ENCODE results near the gene RNF41. TPM values are rescaled to one million over a fixed set of nuclear protein-coding genes. Genes with fewer than 3 reads are reported as not detected.

RNF41 gene
- total and polyA plus RNA-seq, 2 of the 13 experiments (the other 11 are each of a cell fraction or from before 2014, with no cell fraction given), result 27.1 to 39.4 TPM

DNA sequence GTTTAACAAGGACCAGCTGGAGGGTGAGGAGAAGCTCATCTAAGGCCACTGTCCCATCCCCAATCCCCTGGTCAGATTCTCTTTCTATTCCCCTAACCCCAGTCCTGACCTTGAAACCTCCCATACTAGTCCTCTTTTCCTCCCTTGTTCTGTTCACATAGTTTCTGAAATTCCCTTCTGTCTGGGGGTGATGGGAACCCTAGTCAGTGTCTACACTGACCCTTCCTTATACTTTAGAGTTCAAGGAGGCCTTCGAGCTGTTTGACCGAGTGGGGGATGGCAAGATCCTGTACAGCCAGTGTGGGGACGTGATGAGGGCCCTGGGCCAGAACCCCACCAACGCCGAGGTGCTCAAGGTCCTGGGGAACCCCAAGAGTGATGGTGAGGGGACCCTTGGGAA, 66.9 kb downstream of the RNF41 start:
- Histone ChIP-seq H3K9me3 (ENCODE audit: low read length) (no peaks in the 10 kb centered on the region), H3K27me3 (ENCODE audit: control insufficient read depth in 1 of 2, insufficient read depth in 2 of 2, low read length in 2 of 2) (no peaks in the 10 kb centered on the region; a peak in 1 of 5 replicates), H3K4me1 (ENCODE audit: insufficient read depth, low read length) (peaks cover 51% of the 10 kb centered on the region), H3K36me3 (replicated peaks in 1 of 2; ENCODE audit: control insufficient read depth in 1 of 2, insufficient read depth in 2 of 2, low read length in 2 of 2) (peaks cover 3 to 5% of the 10 kb centered on the region in 2 experiments), H3K9ac (ENCODE audit: insufficient read depth, low read depth, low read length) (no peak overlapping the region), H2AFZ (ENCODE audit: low read length) (no peak overlapping the region), H3K4me3 (replicated peaks in 1 of 3; ENCODE audit: insufficient read depth in 1 of 3, low read depth in 2 of 3, low read length in 3 of 3) (no peak overlapping the region), H3K79me2 (ENCODE audit: insufficient read depth, low read length) (peaks cover 32% of the 10 kb centered on the region), H3K4me2 (ENCODE audit: low read depth, low read length) (no peak overlapping the region), H3K27ac (ENCODE audit: extremely low read length, insufficient read depth, low read length) (no peak overlapping the region), H4K20me1 (ENCODE audit: insufficient read depth, low read length) (peaks cover 8% of the 10 kb centered on the region; the same call in 1 of the 2 replicates)
- no peak for FAIRE-seq
- no peak for TF ChIP-seq SMARCC2 (IDR thresholded peaks at IDR 0.05)
- peak; percentile 20 for TF ChIP-seq MED8 (CRISPR knock-in tag; IDR thresholded peaks at IDR 0.05; ENCODE audit: insufficient replicate concordance)
- no peak for TF ChIP-seq HDAC2 (CRISPR knock-in tag; IDR thresholded peaks at IDR 0.05)
- WGBS (ENCODE audit: low lambda C conversion rate), result 92% methylated on average over 5 of the region's 5 CpGs
- in situ Hi-C loops (cut with HindIII; ENCODE audit: extremely low pct_ligation_motif_present, low pct_unique_long_range_greater_than_20kb) (loop anchor here (5.0 kb wide), 1 partner anchor 33 kb away; no protein-coding TSS in a partner anchor), intact Hi-C loops (cut with micrococcal nuclease; ENCODE audit: unreplicated experiment) (loop anchor here (5.0 kb wide), 1 partner anchor 37 kb away; no protein-coding TSS in a partner anchor)
- ATAC-seq, result no peak
- no TSS peak for BruUV-seq (replicated peaks)
- POLR2A ChIA-PET, result interaction anchor here (0.8 to 2.3 kb wide), 7 partner anchors 27 to 67 kb away, joined by 3 to 17 read pairs (median 4); partner anchors contain the start of genes ESYT1, PA2G4, RNF41 and SMARCC2
- DNase-seq (ENCODE audit: low spot score), result no peak
- CTCF ChIA-PET (ENCODE audit: low intra/inter-chr PET ratio, low total read pairs), result no interaction called here

DNA sequence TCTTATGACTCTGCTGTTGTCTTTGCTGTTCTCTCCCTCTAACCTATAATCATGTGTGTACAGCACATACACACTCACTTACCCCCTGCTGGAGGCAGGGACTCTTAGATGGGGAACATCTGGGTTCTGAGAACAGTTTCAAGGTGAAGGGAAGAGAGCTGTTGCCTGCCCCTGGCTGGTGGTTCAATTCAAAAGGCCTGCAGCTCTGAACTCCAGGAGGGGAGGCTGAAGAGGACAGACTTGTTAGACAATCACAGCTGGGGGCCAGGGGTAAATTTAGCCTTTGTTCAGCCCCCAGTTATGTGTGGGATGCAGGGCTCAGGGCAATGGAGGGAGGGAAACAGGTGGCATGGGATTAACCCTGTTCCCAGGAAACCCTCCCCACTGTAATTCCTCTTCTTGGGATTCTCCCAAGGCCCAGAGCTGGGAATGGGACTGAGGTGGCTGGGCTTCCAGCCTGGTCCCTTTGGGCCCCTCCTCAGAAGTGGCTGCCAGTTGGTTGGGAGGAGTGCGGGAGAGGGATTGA, 67.4 kb downstream of the RNF41 start:
- peak overlapping the region; percentile 82; the same call in 1 of the 2 replicates for H3K4me2 ChIP-seq (ENCODE audit: low read depth, low read length)
- H3K79me2 ChIP-seq (ENCODE audit: insufficient read depth, low read length), result peaks cover 27% of the 10 kb centered on the region
- no peaks in the 10 kb centered on the region; a peak in 1 of 5 replicates for H3K27me3 ChIP-seq (ENCODE audit: control insufficient read depth in 1 of 2, insufficient read depth in 2 of 2, low read length in 2 of 2)
- BruUV-seq (replicated peaks), result no TSS peak
- 100% methylated on average over 1 of the region's 1 CpG for WGBS (ENCODE audit: low lambda C conversion rate)
- H2AFZ ChIP-seq (ENCODE audit: low read length), result no peak overlapping the region
- in situ Hi-C loops (cut with HindIII; ENCODE audit: extremely low pct_ligation_motif_present, low pct_unique_long_range_greater_than_20kb), result no loop called here
- no peak overlapping the region for H3K4me3 ChIP-seq (replicated peaks in 1 of 3; ENCODE audit: insufficient read depth in 1 of 3, low read depth in 2 of 3, low read length in 3 of 3)
- DNase-seq (ENCODE audit: low spot score), result no peak
- FAIRE-seq, result no peak
- ATAC-seq, result no peak
- H3K27ac ChIP-seq (ENCODE audit: extremely low read length, insufficient read depth, low read length), result no peak overlapping the region
- H3K9me3 ChIP-seq (ENCODE audit: low read length), result no peaks in the 10 kb centered on the region
- intact Hi-C loops (cut with micrococcal nuclease; ENCODE audit: unreplicated experiment), result no loop called here
- TF ChIP-seq DPF2 (CRISPR knock-in tag; IDR thresholded peaks at IDR 0.05; ENCODE audit: borderline replicate concordance, low read depth) (no peak), NAIF1 (CRISPR knock-in tag; IDR thresholded peaks at IDR 0.05; ENCODE audit: borderline replicate concordance) (no peak)
- ChIA-PET POLR2A (interaction anchor here (1.0 to 2.3 kb wide), 4 partner anchors 26 to 36 kb away, joined by 3 to 17 read pairs (median 4); partner anchors contain the start of genes ESYT1, SMARCC2 and ZC3H10), CTCF (ENCODE audit: low intra/inter-chr PET ratio, low total read pairs) (no interaction called here)
- H3K4me1 ChIP-seq (ENCODE audit: insufficient read depth, low read length), result peaks cover 46% of the 10 kb centered on the region
- H3K36me3 ChIP-seq (replicated peaks in 1 of 2; ENCODE audit: control insufficient read depth in 1 of 2, insufficient read depth in 2 of 2, low read length in 2 of 2), result 0 out of 5 replicates have a peak, but pooled peaks cover 0 to 1% of the 10 kb centered on the region in 2 experiments
- no peak overlapping the region for H3K9ac ChIP-seq (ENCODE audit: insufficient read depth, low read depth, low read length)
- peaks cover 3% of the 10 kb centered on the region; the same call in 1 of the 2 replicates for H4K20me1 ChIP-seq (ENCODE audit: insufficient read depth, low read length)

Measured in HepG2 (cell line).